ENCODE results near the gene EPHA3.

- no peak for TF ChIP-seq POLR2A (IDR thresholded peaks at IDR 0.05; ENCODE audit: low read depth, low read length)
- no peak for TF ChIP-seq POLR2AphosphoS5 (IDR thresholded peaks at IDR 0.05; ENCODE audit: low read depth, low read length)
Observed at GRCh38 chr3:89380016-89380415, 272.6 kb downstream of the EPHA3 start.
